ENCODE results near the gene UBR4.

UBR4 gene

GRCh38 chr1:19166066-19166465 is 44.0 kb downstream of the UBR4 start:
- DNase-seq (ENCODE audit: low spot score) = no peak
- TF ChIP-seq CTCF (IDR thresholded peaks at IDR 0.05; ENCODE audit: extremely low read depth, missing control alignments) = no peak

GRCh38 chr1:19165501-19165900 is 44.6 kb downstream of the UBR4 start:
- DNase-seq (ENCODE audit: low spot score) = no peak
- no peak for TF ChIP-seq CTCF (IDR thresholded peaks at IDR 0.05; ENCODE audit: extremely low read depth, missing control alignments)

- DNase-seq (ENCODE audit: low spot score) = no peak
- no peak for TF ChIP-seq CTCF (IDR thresholded peaks at IDR 0.05; ENCODE audit: extremely low read depth, missing control alignments)
These were observed 45.6 kb downstream of the UBR4 start for GRCh38 chr1:19164274-19165015.

GRCh38 chr1:19163261-19163660 is 46.8 kb downstream of the UBR4 start:
- TF ChIP-seq CTCF (IDR thresholded peaks at IDR 0.05; ENCODE audit: extremely low read depth, missing control alignments) = no peak
- DNase-seq (ENCODE audit: low spot score) = no peak

- no peak for TF ChIP-seq CTCF (IDR thresholded peaks at IDR 0.05; ENCODE audit: extremely low read depth, missing control alignments)
These were observed 49.2 kb downstream of the UBR4 start for GRCh38 chr1:19160831-19161230.

GRCh38 chr1:19157653-19158052 is 52.4 kb downstream of the UBR4 start:
- DNase-seq (ENCODE audit: low spot score) = no peak
- no peak for TF ChIP-seq CTCF (IDR thresholded peaks at IDR 0.05; ENCODE audit: extremely low read depth, missing control alignments)

More at GRCh38 chr1:19160831-19161230, 49.2 kb downstream of the UBR4 start:
- no peak for DNase-seq (ENCODE audit: low spot score)

- no peak for DNase-seq (ENCODE audit: low spot score)
- TF ChIP-seq CTCF (IDR thresholded peaks at IDR 0.05; ENCODE audit: extremely low read depth, missing control alignments) = no peak
These were observed 53.4 kb downstream of the UBR4 start for GRCh38 chr1:19156676-19157075.

Data from GM20000 (cell line).